Omental fat pad (tissue), 4 donors: Measurements from ENCODE around the gene LNP1. TPM values are rescaled to one million over a fixed set of nuclear protein-coding genes. Genes with fewer than 3 reads are reported as not detected.
"Not testable (repeated sequence)": the region's sequence is repeated elsewhere in the genome, so short reads cannot be mapped to it uniquely, and the experiment has no call there.

Experiments used
- ATAC-seq: fragments of 150-250 bp; one replicate; pipeline ENCODE4 v1.9.1; 2016; ENCODE audit warnings: mild to moderate bottlenecking, moderate library complexity; ENCODE audit not compliant: low FRiP score
- DNase-seq: peaks from one replicate; pipeline ENCODE4 v3.0.0-alpha.2; 2019; ENCODE audit warnings: low spot score
- total RNA-seq, 4 donors: library from RNA; depleted of rRNA; stranded (reverse); fragments of >200 nt; gene quantifications; one replicate each; pipeline ENCODE4 v1.1.0, GENCODE V29; 2016
- TF ChIP-seq, protein P1 (sequence below), 3 donors: fragments of 450-650 bp; IDR thresholded peaks; one replicate each; pipeline ENCODE4 v1.5.1; 2016 to 2017; ENCODE audit warnings: antibody characterized with exemption in 3 of 3, mild to moderate bottlenecking in 3 of 3, moderate library complexity in 2 of 3

The LNP1 gene
- total RNA-seq, 4 donors from 2014 or later: 1.2 to 5.7 (median 2.2) TPM

DNA sequence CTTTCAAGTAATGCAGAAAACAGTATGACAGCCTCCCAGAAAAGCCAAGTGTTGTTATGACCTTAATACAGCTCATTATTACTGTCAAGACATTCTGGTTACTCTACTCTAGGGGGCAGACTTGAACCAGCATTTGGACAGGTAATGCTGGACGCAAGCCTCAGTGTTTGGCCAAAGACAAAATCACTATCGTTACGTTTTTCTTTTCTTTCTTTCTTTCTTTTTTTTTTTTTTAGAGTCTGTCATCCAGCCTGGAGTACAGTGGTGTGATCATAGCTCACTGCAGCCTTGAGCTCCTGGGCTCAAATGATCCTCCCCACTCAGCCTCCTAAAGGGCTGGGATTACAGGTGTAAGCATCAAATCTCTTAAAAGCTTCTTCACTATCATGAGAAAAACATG lies 61.7 kb downstream of the LNP1 start:
- ATAC-seq: peak; percentile 80
- no peak for DNase-seq

DNA sequence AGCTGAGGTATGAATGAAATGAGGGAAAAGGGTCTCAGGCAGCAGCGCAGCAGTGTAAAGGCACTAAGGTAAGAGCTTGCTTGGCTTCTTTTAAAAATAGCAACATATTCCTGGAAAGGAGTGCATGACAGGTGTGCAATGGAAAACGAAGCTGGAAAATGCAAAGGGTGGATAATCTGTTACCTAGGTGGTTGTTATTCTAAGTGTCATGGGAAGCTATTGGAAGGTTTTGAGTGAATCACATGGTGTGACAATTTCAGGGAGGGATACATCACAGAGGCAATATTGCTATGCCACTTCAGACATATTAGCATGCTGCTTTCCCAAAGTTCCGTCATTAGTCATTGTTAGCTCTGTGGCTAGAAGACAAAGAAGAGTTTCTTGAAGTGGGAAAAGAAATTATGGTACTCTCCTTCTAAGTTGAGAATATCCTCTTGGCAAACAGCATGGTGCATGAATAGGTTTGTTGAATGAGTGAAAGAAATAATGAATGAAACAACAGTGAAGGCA lies 62.4 kb downstream of the LNP1 start:
- TF ChIP-seq, protein P1, sequence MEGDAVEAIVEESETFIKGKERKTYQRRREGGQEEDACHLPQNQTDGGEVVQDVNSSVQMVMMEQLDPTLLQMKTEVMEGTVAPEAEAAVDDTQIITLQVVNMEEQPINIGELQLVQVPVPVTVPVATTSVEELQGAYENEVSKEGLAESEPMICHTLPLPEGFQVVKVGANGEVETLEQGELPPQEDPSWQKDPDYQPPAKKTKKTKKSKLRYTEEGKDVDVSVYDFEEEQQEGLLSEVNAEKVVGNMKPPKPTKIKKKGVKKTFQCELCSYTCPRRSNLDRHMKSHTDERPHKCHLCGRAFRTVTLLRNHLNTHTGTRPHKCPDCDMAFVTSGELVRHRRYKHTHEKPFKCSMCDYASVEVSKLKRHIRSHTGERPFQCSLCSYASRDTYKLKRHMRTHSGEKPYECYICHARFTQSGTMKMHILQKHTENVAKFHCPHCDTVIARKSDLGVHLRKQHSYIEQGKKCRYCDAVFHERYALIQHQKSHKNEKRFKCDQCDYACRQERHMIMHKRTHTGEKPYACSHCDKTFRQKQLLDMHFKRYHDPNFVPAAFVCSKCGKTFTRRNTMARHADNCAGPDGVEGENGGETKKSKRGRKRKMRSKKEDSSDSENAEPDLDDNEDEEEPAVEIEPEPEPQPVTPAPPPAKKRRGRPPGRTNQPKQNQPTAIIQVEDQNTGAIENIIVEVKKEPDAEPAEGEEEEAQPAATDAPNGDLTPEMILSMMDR (IDR thresholded peaks at IDR 0.05): no peak
- DNase-seq (no peak), ATAC-seq (no peak)

More for the DNA sequence above, 61.7 kb downstream of the LNP1 start:
- TF ChIP-seq, protein P1 (IDR thresholded peaks at IDR 0.05): no peak

DNA sequence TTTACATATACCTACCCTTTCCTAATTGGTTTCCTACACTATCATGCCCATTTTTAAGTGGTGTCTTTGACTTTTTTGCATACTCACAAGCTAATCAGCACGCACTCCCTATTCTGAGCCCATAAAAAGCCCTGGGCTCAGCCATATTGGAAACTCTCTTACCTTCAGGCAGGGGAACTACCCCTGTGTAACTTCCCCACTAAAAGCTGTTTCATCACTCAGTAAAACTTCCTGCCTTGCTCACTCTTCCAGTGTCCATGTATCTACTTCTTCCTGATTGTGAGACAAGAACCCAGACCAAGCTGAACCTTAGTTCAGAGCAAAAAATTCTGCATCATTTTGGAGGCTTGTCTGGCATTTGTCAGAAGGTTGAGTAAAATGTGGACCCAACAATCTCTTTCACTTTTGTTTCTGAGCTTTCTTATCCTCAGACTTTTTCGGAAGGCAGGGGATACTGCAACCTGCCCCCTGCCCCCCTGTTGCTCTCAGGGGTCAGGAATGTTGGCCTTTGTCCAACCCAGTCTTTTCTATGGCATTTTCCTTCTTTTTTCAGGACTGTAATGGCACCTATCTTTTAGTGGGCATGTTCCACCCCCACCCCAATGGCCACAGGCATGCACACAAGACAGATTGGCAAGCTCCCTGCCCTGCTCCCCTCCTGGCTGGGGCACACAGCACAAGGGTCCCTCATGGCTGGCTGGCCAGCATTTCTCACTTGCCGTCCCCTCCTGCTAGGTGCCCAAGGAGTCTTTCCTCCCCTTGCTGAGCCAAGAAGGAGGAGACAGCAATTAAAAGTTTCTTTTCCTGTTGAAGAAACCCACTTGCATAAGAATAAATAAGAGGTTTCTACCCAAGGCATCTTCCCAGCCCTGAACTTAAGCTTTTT lies 64.8 kb downstream of the LNP1 start:
- TF ChIP-seq, protein P1 (IDR thresholded peaks at IDR 0.05): no peak
- DNase-seq (no peak), ATAC-seq (no peak)

DNA sequence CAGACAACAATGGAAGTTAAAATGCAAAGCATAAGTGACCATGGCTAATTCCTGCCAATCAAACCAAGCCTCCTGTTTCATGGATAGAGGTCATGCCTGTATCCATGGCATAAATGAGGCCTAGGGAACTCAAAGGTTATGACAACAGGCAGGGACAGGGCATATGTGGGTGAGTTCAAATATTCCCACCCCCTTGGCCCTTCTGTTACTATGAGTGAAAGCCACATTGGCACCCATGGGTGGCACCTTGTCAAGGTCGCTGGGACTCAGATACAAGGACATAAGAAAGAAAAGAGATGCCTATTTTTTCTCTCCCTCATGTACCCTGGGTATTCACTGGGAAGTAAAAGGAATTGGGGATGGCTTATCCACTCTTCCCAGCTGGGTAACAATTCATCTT lies 65.8 kb downstream of the LNP1 start:
- DNase-seq: no peak
- TF ChIP-seq, protein P1 (IDR thresholded peaks at IDR 0.05): no peak
- ATAC-seq: no peak

DNA sequence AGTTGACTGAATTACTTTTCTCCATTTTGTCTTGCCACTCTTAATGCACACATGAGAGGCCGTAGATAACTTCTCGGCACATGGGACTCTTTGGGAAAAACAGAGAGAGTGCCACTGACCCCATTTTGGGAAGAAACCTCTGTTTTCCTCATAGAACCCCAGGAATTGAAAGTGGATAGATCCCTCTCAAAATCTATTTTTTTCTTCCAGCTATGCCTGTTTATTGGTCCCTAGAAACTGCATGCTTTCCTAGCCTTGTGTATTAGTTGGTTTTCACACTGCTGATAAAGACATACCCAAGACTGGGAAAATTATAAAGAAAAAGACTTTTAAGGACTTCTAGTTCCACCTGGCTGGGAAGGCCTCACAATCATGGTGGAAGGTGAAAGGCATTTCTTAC lies 67.3 kb downstream of the LNP1 start:
- TF ChIP-seq, protein P1 (IDR thresholded peaks at IDR 0.05): no peak
- no peak for ATAC-seq
- DNase-seq: no peak

DNA sequence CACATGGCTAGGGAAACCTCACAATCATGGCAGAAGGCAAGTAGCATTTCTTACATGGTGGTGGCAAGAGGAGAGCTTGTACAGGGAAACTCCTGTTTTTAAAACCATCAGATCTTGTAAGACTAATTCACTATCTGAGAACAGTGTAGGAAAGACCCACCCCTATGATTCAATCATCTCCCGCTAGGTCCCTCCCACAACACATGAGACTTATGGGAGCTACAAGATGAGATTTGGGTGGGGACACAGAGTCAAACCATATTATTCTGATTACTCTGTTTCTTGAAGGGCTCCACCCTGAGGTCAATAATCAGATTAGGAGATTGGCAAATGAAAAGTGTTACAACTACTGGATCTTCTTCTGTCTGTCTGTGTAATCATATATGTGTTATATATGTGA lies 69.6 kb downstream of the LNP1 start:
- DNase-seq: no peak
- TF ChIP-seq, protein P1 (IDR thresholded peaks at IDR 0.05): no peak
- ATAC-seq: no peak

DNA sequence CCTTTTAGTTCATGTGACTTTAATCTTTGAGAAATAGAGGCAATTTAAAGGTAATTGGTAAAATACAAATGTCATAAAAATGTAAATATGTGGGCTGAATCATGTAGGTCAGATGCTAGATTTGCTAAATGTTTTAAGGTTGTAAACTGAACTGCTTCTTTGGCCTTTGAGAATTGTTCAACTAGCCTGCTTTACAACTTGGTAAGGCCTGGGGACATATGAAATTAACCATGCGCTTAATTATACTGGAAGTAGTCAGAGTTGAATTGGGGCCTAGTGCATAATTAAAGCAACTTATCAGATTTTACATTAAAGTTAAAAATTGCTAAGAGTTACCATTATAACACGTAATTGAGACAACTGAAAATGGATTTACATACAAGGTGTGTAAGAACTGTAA lies 70.1 kb downstream of the LNP1 start:
- no peak for ATAC-seq
- no peak for DNase-seq
- TF ChIP-seq, protein P1 (IDR thresholded peaks at IDR 0.05): no peak

DNA sequence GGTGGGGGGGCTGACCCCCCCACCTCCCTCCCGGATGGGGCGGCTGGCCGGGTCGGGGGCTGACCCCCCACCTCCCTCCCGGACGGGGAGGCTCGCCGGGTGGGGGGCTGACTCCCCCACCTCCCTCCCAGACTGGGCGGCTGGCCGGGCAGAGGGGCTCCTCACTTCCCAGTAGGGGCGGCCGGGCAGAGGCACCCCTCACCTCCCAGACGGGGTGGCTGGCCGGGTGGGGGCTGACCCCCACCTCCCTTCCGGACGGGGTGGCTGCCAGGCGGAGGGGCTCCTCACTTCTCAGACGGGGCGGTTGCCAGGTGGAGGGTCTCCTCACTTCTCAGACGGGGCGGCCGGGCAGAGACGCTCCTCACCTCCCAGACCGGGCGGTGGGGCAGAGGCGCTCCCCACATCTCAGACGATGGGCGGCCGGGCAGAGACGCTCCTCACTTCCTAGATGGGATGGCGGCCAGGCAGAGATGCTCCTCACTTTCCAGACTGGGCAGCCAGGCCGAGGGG lies 76.6 kb downstream of the LNP1 start:
- ATAC-seq, DNase-seq: not testable (repeated sequence)

DNA sequence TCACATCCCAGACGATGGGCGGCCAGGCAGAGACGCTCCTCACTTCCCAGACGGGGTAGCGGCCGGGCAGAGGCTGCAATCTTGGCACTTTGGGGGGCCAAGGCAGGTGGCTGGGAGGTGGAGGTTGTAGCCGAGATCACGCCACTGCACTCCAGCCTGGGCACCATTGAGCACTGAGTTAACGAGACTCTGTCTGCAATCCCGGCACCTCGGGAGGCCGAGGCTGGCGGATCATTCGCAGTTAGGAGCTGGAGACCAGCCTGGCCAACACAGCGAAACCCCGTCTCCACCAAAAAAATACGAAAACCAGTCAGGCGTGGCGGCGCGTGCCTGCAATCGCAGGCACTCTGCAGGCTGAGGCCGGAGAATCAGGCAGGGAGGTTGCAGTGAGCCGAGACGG lies 77.2 kb downstream of the LNP1 start:
- DNase-seq, ATAC-seq: not testable (repeated sequence)
